Measurements from ENCODE around the gene TMEM50B. TPM values are rescaled to one million over a fixed set of nuclear protein-coding genes. Genes with fewer than 3 reads are reported as not detected.
"Not testable (repeated sequence)": the region's sequence is repeated elsewhere in the genome, so short reads cannot be mapped to it uniquely, and the experiment has no call there.

TMEM50B gene
- total RNA-seq, 1 donor from 2014 or later: 42.5 TPM

- no peak overlapping the region for H3K4me3 ChIP-seq
- no peaks in the 10 kb centered on the region for H3K27me3 ChIP-seq
- no peaks in the 10 kb centered on the region for H3K9me3 ChIP-seq
- no peaks in the 10 kb centered on the region for H3K4me1 ChIP-seq
- no peak overlapping the region for H3K27ac ChIP-seq
- intact Hi-C loops (cut with DNase I): no loop called here
- peaks cover 0 to 80% of the 10 kb centered on the region in 2 donors for H3K36me3 ChIP-seq
- no peak for DNase-seq (ENCODE audit: extremely low spot score in 2 of 2)
- no peak for TF ChIP-seq POLR2AphosphoS5 (IDR thresholded peaks at IDR 0.05; ENCODE audit: insufficient read depth in 1 of 2, low read depth in 1 of 2)
- TF ChIP-seq POLR2A (IDR thresholded peaks at IDR 0.05): no peak
- no peak for TF ChIP-seq CTCF (IDR thresholded peaks at IDR 0.05)
Measured at GRCh38 chr21:33514229-33514628, 34.5 kb upstream of the TMEM50B start.

DNA sequence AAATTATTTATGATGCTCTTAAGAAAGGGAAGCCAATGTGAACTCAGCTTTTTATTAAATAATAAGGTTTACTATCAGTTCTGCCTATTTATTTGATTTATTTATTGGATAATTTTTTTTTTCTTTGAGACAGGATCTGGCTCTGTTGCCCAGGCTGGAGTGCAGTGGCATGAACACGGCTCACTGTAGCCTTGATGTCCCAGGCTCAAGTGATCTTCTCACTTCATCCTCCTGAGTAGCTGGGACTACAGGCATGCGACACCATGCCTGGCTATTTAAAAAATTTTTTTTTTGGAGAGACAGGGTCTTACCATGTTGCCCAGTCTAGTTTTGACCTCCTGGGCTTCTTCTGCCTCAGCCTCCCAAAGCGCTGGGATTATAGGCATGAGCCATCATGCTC lies 32.7 kb upstream of the TMEM50B start:
- no peak for TF ChIP-seq CTCF (IDR thresholded peaks at IDR 0.05)
- no peak for TF ChIP-seq POLR2A (IDR thresholded peaks at IDR 0.05)
- TF ChIP-seq POLR2AphosphoS5 (IDR thresholded peaks at IDR 0.05; ENCODE audit: insufficient read depth in 1 of 2, low read depth in 1 of 2): no peak
- Histone ChIP-seq H3K27ac (no peak overlapping the region), H3K27me3 (no peaks in the 10 kb centered on the region), H3K4me1 (no peaks in the 10 kb centered on the region), H3K4me3 (no peak overlapping the region), H3K9me3 (no peaks in the 10 kb centered on the region), H3K36me3 (peaks cover 0 to 76% of the 10 kb centered on the region in 2 donors)
- no peak for DNase-seq (ENCODE audit: extremely low spot score in 2 of 2)
- intact Hi-C loops (cut with DNase I): no loop called here

GRCh38 chr21:33511639-33512038 lies 31.9 kb upstream of the TMEM50B start:
- Histone ChIP-seq H3K27ac (no peak overlapping the region), H3K4me3 (no peak overlapping the region), H3K27me3 (no peaks in the 10 kb centered on the region), H3K9me3 (no peaks in the 10 kb centered on the region), H3K4me1 (no peaks in the 10 kb centered on the region), H3K36me3 (peaks cover 0 to 68% of the 10 kb centered on the region in 2 donors)
- no peak for DNase-seq (ENCODE audit: extremely low spot score in 2 of 2)
- intact Hi-C loops (cut with DNase I): no loop called here
- TF ChIP-seq POLR2A (IDR thresholded peaks at IDR 0.05) (no peak), POLR2AphosphoS5 (IDR thresholded peaks at IDR 0.05; ENCODE audit: insufficient read depth in 1 of 2, low read depth in 1 of 2) (no peak), CTCF (IDR thresholded peaks at IDR 0.05) (no peak)

GRCh38 chr21:33510826-33511225 lies 31.1 kb upstream of the TMEM50B start:
- TF ChIP-seq POLR2AphosphoS5 (IDR thresholded peaks at IDR 0.05; ENCODE audit: insufficient read depth in 1 of 2, low read depth in 1 of 2) (no peak), CTCF (IDR thresholded peaks at IDR 0.05) (no peak), POLR2A (IDR thresholded peaks at IDR 0.05) (no peak)
- H3K4me1 ChIP-seq: no peaks in the 10 kb centered on the region
- DNase-seq (ENCODE audit: extremely low spot score in 2 of 2): no peak
- H3K4me3 ChIP-seq: no peak overlapping the region
- no peaks in the 10 kb centered on the region for H3K27me3 ChIP-seq
- intact Hi-C loops (cut with DNase I): no loop called here
- no peaks in the 10 kb centered on the region for H3K9me3 ChIP-seq
- H3K36me3 ChIP-seq: peaks cover 0 to 62% of the 10 kb centered on the region in 2 donors
- H3K27ac ChIP-seq: no peak overlapping the region

DNA sequence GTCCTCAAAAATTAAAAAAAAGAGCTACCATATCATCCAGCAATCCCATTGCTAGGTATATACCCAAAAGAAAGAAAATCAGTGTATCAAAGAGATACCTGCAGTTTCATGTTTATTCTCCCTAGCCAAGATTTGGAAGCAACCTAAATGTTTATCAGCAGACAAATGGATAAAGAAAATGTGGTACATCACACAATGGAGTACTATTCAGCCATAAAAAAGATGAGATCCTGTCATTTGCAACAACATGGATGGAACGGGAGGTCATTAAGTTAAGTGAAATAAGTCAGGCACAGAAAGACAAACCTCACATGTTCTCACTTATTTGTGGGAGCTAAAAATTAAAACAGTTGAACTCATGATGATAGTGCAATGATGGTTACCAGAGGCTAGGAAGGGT lies 27.2 kb upstream of the TMEM50B start:
- H3K9me3 ChIP-seq; intact Hi-C loops (cut with DNase I); H3K4me1 ChIP-seq; H3K27ac ChIP-seq; H3K4me3 ChIP-seq; H3K27me3 ChIP-seq; DNase-seq (ENCODE audit: extremely low spot score in 2 of 2): not testable (repeated sequence)
- H3K36me3 ChIP-seq: peaks cover 0 to 31% of the 10 kb centered on the region in 2 donors

DNA sequence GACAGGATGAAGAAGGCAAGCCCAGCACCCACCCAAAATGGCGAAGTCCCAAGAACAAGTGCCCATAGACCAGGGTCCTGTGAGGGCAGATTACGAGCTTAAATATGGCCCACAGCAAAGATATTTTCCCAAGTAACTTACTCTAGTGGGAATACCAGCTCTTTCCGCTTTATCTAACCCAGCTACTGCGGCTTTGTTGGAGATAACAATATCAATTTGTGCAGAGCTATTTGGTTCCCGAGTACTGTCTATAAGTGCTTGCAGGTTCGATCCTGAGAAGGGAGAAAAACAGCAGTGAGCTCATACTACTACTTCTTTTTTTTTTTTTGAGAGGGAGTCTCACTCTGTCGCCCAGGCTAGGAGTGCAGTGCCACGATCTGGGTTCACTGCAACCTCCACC lies 26.1 kb upstream of the TMEM50B start:
- Histone ChIP-seq H3K9me3 (no peaks in the 10 kb centered on the region), H3K36me3 (peaks cover 0 to 21% of the 10 kb centered on the region in 2 donors), H3K27ac (no peak overlapping the region), H3K4me1 (no peaks in the 10 kb centered on the region), H3K4me3 (no peak overlapping the region), H3K27me3 (no peaks in the 10 kb centered on the region)
- TF ChIP-seq POLR2AphosphoS5 (IDR thresholded peaks at IDR 0.05; ENCODE audit: insufficient read depth in 1 of 2, low read depth in 1 of 2) (no peak), CTCF (IDR thresholded peaks at IDR 0.05) (no peak), POLR2A (IDR thresholded peaks at IDR 0.05) (no peak)
- intact Hi-C loops (cut with DNase I): no loop called here
- DNase-seq (ENCODE audit: extremely low spot score in 2 of 2): no peak

Measured in vagina (tissue), 2 donors.